Right atrium auricular region (tissue), 2 donors: Measurements from ENCODE around the gene TOR4A. TPM values are rescaled to one million over a fixed set of nuclear protein-coding genes. Genes with fewer than 3 reads are reported as not detected.

Experiments used
- DNase-seq: peaks from one replicate; pipeline ENCODE4 v3.0.0-alpha.2; 2019; ENCODE audit warnings: low spot score
- H3K27ac ChIP-seq, 2 donors: fragments of 200-600 bp; sonication (generic); 1 replicate in 1 of 2; 2 replicates in 1 of 2; pipeline ENCODE4 v1.5.1; 2016 to 2019
- H3K27me3 ChIP-seq, 2 donors: fragments of 200-600 bp; sonication (generic); one replicate each; pipeline versions ENCODE4 v1.5.1 to v1.6.0; 2017 to 2019
- H3K36me3 ChIP-seq: fragments of 200-600 bp; sonication (generic); one replicate; pipeline ENCODE4 v1.5.1; 2016
- H3K4me1 ChIP-seq, 2 donors: fragments of 200-600 bp; sonication (generic); one replicate each; pipeline versions ENCODE4 v1.5.1 to v1.6.0; 2017 to 2019
- H3K4me3 ChIP-seq, 2 donors: fragments of 200-600 bp; sonication (generic); 1 replicate in 1 of 2; 2 replicates in 1 of 2; pipeline ENCODE4 v1.5.1; 2017 to 2019; ENCODE audit warnings: mild to moderate bottlenecking in 1 of 2, moderate library complexity in 1 of 2
- H3K9me3 ChIP-seq, 2 donors: fragments of 200-600 bp; sonication (generic); one replicate each; pipeline ENCODE4 v1.5.1; 2019
- total RNA-seq, 2 donors: library from RNA; depleted of rRNA; stranded (reverse); fragments of >200 nt; gene quantifications; one replicate each; pipeline ENCODE4 v1.1.0, GENCODE V29; 2016
- TF ChIP-seq, protein P1 (sequence below), 2 donors: fragments of 200-600 bp; sonication (generic); IDR thresholded peaks; one replicate each; pipeline ENCODE4 v1.5.1; 2019; ENCODE audit warnings: antibody characterized with exemption in 2 of 2

Gene TOR4A
- total RNA-seq, 2 donors from 2014 or later: 9.4 to 16.8 TPM

DNA sequence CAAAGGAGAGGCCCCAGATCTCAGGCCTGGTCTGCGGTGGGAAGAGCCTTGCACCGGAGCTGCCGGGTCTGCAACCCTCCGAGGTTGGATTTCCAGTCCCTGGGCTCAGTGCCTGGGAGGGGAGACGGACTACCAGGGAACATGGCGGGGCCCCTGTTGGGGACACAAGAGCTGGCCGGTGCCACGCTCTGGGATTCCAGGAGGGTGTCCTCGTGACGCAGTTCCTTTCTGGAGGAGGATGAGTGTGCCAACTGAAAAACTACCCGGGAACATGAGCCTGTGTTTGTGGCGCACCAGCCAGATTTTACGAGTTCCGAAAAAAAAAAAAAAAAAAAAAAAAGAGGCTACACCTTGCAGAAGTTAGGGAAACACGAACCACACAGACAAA lies 15.6 kb downstream of the TOR4A start:
- Histone ChIP-seq H3K4me1 (peaks cover 0 to 29% of the 10 kb centered on the region in 2 donors), H3K4me3 (no peak overlapping the region), H3K36me3 (no peaks in the 10 kb centered on the region), H3K9me3 (peaks cover 0 to 4% of the 10 kb centered on the region in 2 donors), H3K27me3 (peaks cover 0 to 5% of the 10 kb centered on the region in 2 donors), H3K27ac (no peak overlapping the region)
- TF ChIP-seq, protein P1, sequence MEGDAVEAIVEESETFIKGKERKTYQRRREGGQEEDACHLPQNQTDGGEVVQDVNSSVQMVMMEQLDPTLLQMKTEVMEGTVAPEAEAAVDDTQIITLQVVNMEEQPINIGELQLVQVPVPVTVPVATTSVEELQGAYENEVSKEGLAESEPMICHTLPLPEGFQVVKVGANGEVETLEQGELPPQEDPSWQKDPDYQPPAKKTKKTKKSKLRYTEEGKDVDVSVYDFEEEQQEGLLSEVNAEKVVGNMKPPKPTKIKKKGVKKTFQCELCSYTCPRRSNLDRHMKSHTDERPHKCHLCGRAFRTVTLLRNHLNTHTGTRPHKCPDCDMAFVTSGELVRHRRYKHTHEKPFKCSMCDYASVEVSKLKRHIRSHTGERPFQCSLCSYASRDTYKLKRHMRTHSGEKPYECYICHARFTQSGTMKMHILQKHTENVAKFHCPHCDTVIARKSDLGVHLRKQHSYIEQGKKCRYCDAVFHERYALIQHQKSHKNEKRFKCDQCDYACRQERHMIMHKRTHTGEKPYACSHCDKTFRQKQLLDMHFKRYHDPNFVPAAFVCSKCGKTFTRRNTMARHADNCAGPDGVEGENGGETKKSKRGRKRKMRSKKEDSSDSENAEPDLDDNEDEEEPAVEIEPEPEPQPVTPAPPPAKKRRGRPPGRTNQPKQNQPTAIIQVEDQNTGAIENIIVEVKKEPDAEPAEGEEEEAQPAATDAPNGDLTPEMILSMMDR (IDR thresholded peaks at IDR 0.05): no peak
- DNase-seq: no peak

DNA sequence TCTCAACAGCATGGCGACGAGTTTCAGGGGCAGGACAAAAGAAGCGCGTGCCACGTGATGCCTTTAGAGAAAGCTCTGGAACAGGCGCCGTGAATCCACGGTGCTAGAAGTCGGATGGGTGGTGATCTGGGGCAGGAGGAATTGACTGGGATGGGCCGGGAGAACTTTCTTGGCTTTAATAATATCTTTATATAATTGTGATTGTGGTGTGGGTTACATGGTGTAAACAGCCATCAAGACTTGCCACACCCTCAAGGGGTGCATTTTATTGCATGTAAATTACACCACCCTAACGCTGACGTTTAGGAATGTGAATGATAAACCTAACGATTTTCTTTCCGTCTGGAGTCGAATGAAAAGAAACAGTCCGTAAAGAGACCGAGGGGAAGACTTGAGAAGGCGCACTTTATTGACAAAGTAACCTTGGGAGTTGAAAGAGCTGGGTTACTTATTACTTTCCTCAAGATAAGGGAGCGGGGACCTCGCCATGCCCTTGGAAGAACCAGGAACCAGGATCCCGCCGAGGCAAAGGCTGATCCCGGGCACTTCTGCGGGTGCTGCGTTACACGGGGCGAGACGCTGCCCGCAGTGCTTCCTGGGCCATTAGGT lies 16.1 kb downstream of the TOR4A start:
- Histone ChIP-seq H3K36me3 (no peaks in the 10 kb centered on the region), H3K9me3 (peaks cover 0 to 4% of the 10 kb centered on the region in 2 donors), H3K27me3 (peaks cover 0 to 5% of the 10 kb centered on the region in 2 donors)

DNA sequence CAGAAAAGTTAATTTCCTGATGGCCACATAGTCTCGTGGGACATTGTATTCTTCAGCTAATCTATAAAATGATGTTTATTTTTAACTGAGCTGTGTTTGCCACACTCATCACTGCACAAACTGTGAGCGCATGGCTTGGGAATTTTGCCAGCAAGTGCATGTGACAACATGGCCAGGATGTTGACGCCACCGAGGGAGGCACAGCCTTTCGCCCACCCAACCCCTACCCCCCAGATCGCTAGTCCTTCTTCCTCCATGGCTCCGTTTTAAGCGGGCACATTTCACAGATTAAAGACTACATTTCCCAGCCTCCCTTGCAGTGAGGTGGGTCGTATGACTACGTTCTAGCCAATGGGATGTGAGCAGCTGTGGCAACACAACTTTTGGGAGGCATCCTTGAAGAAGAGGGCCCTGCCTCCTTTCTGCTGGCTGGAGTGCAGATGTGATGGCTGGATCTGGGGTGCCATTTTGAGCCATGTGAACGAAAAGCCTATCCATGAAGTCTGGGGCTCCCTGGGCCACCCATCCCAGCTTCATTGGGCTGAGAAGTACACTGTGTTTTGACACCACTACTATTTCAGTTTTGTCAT lies 16.7 kb downstream of the TOR4A start:
- DNase-seq: no peak
- H3K36me3 ChIP-seq: no peaks in the 10 kb centered on the region
- peaks cover 0 to 5% of the 10 kb centered on the region in 2 donors for H3K27me3 ChIP-seq
- peaks cover 0 to 4% of the 10 kb centered on the region in 2 donors for H3K9me3 ChIP-seq
- H3K27ac ChIP-seq: no peak overlapping the region
- H3K4me3 ChIP-seq: no peak overlapping the region
- TF ChIP-seq, protein P1 (IDR thresholded peaks at IDR 0.05): no peak
- peaks cover 0 to 38% of the 10 kb centered on the region in 2 donors for H3K4me1 ChIP-seq

More for the DNA sequence above, 16.1 kb downstream of the TOR4A start:
- Histone ChIP-seq H3K4me1 (peaks cover 0 to 34% of the 10 kb centered on the region in 2 donors), H3K27ac (no peak overlapping the region), H3K4me3 (no peak overlapping the region)
- no peak for DNase-seq
- TF ChIP-seq, protein P1 (IDR thresholded peaks at IDR 0.05): no peak

DNA sequence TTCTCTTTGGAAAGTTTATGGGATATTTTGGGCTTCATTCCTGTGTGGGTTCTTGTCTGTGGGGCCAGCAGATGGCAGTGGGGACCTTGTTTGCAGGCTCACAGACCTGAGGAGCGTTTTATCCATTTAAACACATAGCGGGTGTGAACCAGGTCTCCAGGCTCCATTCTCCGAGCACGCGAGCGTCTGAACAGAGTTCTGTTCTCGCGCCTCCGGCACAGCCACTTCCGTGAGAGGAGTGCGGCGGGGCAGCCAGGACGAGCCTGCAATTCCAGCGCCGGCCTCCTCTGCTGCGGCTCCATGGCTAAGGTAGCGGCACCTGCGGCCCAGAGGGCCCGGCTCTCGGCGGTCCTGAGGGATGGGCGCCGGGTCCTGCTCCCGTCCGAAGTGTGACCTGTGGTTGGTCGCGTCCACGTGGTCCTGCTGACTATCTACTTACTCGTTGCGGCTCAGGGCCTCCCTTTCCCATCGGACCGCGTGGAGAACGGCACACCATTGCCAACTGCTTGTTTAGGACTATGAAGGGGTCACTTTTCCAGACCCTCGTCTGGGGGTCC lies 17.2 kb downstream of the TOR4A start:
- Histone ChIP-seq H3K36me3 (no peaks in the 10 kb centered on the region), H3K9me3 (peaks cover 0 to 4% of the 10 kb centered on the region in 2 donors), H3K27ac (no peak overlapping the region), H3K27me3 (peaks cover 0 to 5% of the 10 kb centered on the region in 2 donors), H3K4me1 (peaks cover 0 to 44% of the 10 kb centered on the region in 2 donors), H3K4me3 (peak overlapping the region; percentile 7 to 43)
- DNase-seq: no peak
- TF ChIP-seq, protein P1 (IDR thresholded peaks at IDR 0.05): peak in 1 of 2 donors; percentile 34

DNA sequence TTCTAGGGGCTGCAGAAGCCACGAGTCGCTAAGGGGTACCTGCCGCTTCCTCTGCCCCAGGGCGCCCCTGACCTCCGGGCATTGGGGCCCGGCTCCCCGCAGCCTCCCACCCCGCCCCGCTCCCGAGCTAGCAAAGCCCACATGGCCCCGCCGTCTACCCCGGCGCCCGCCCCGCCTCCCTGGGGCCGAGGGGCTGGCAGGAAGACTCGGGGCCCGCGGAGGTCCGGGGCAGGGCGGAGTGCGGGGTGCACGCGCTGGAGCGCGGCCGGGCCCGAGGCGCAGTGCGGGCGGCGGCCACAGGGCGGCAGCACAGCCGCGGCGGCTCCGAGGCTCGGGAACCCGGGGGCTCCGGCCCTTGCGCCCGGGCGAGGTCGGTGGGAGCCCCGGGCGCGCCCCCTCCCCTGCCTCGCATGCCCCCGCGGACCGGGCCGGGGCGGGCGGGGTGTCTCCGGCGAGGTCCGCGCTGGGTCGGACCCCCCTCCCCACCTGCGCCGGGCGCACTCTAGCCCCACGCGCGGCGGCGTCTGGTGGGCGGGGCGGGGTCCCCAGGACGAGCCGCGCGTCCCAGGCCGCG lies 17.8 kb downstream of the TOR4A start:
- Histone ChIP-seq H3K36me3 (no peaks in the 10 kb centered on the region), H3K27me3 (peaks cover 0 to 7% of the 10 kb centered on the region in 2 donors), H3K4me1 (peaks cover 0 to 49% of the 10 kb centered on the region in 2 donors), H3K4me3 (peak overlapping the region; percentile 36 to 43), H3K9me3 (peaks cover 0 to 4% of the 10 kb centered on the region in 2 donors), H3K27ac (peak overlapping the region; percentile 79 to 83)
- no peak for DNase-seq
- TF ChIP-seq, protein P1 (IDR thresholded peaks at IDR 0.05): peak; percentile 67 to 83
